Activated CD4-positive, alpha-beta T cell treated with anti-CD3 and anti-CD28 coated beads, Interleukin-2, Interleukin-4, amounts not matched to agents 100 ng/mL and 50 ng/mL, durations not matched to agents 16 hours and 8 hours (primary cell): Measurements from ENCODE around the gene TTC39B.

Source experiments
- DNase-seq: peaks from one replicate; pipeline ENCODE4 v3.0.0-alpha.2; 2020; ENCODE audit warnings: low spot score

The TTC39B gene

DNA sequence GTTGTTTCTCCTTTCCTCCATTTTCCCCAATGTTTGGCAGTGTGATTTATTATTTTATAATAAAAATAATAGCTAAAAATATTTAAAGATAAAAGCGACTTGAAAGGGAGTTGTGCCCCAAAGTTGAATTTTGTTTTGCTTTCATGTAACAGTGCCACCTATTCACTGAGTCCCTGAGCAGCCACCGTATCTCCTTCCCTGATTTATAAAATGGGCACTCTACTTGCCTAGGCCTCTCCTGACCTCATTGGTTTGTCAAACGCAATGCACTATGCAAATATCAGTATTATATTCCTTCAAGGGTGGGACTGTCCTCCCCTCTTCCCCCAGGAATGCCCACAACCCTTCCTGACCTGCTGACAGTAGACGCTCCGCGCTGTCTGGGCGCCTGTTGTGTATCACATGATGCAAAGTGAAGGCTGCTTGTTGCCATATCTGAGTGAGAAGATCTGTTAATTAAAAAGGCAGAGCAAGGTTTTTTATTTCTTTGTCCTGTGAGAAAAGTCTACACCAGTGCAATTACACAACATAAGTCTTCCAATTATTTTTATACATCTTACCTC, 81.4 kb downstream of the TTC39B start:
- DNase-seq = no peak

DNA sequence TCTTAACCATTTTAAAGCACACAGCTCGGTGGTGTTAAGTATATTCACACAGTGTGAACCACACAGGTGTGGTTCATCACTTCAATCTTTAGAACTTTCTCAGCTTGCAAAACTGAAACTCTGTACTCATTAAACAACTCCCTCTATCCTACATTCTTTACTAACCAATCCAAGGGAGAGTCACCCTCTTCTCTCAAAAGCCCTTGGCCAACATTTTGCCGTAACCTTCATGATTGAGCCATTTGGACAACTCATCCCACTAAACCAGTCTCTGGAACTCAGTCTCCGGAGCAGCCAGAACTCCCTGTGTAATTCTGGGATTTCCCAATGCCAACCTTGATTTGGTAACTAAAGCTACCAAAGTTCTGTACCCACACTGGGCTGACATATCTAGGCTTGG, 84.7 kb downstream of the TTC39B start:
- no peak for DNase-seq

DNA sequence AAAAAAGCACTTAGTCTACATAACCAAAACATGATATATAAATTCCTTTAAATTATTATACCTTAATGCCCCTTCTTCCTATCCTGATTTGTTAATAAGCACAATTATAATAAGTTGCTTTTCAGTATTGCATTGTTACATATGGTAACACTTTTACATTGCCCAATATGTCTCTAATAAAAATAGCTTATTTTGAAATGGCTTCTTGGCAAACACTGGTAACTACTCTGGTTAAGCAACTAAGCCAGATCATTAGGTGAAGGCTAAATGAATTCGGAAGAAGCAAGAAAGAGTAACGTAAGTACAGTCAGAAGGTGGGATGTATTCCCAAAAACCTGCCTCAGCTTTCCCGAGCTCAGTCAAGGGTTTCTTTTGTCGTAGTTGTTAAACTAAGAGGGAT, 85.3 kb downstream of the TTC39B start:
- no peak for DNase-seq

DNA sequence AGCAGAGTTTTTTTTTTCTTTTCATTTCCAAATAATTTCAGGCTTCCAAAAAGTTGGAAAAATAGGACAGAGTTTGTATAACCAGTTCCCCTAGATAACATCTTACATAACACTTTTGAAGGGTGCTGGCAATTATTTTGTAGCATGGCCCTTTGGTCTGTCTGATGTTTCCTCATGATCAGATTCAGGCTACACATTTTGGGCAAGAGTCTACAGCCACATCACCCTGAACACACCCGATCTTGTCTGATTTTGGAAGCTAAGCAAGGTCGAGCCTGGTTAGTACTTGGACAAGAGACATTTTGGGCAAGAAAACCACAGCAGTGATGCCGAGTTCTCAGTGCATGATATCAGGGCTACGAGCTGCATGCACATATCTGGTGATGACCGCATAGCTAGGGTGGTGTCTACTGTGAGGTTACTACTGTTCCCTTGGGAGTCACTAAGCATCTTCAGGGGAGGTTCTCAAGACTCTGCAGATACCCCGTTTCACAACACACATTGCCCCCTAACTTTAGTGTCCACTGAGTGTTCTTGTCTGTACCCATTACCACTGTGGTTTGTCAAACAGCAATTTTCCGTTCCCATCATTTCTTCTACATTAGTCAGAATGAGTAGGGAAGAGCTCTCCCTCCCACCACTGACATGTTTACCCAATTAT, 86.2 kb downstream of the TTC39B start:
- DNase-seq = no peak

DNA sequence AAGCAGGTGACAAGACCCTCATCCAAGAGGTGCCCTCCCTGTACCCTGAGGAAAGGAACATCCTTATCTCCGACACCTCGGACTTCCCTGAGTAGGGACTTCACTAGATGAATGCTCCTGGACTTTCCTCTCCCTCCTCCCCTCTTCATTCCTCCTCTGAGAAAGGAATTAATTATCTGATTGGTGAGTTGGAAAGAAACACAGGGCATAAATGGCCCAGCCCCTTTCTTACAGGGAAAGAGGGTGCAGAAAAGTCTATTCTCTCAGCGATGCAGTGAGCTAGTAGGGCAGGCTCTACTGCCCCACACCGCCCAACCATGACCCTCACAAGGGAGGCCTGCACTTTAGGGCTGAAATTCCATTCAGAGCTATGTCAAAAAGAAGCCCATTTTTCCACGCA, 87.5 kb downstream of the TTC39B start:
- no peak for DNase-seq

DNA sequence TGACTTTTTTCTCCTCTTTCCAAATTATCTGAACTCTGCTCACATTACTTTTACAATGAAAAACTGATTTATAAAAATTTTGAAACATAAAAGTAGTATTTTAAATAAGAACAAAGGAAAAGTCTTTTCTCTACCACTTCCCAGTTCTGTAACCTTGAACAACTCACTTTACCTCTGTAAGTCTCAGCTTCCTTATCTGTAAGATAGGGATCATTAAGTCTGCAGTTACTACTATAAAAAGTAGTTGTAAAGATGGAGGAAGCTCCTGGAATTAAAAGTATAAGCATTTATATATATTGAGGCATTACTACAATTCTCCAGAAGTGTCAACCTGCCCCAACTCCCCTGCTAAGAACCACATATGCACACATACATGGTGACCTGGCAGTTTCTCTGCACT, 88.0 kb downstream of the TTC39B start:
- no peak for DNase-seq

DNA sequence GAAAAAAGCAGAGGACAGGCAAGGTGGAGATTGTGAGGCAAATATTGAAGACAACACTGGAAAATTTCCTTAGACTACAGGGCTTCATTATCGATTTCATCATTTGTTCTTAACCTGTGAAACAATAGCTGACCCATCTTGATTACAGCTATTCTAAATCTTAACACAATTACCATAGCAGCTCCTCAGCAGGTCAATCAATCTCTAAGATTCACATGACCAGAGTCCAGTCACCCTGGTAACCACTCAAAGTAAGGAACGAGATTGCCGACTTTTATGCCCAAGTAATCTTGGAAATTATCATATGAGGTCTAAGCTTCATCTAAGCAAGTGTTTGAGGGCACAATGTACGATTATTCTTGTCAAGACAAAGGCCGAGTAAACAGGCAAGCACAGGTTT, 93.8 kb downstream of the TTC39B start:
- DNase-seq = no peak

DNA sequence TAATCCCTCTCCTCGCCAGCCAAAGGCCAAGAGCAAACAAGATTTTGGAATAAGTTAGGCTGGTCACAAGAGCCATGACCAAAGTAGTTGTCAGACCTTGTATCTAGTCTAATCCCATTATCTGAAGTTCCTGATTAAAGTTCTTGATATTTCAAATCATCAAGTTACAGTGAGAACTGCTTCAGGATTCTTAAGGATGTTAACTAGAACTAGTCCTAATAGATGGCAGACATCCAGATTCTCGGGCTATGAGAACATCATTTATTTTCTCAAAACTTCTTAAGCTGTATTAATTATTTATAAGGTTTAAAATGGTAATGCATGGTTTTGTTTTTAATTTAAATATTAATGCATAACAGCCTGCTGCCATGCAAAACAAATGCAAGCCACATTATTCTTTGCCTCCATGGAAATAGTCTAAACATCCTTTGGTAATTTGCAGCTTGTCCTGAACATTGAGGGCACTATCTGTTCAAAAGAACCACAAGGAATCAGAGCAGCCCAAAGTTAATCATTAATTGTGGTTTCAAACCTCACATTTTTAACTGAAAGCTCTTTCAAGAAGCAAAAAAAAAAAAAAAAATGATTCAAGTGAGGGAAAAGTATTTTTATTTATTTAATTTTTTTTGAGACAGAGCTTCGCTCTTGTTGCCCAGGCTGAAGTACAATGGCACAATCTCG, 95.1 kb downstream of the TTC39B start:
- DNase-seq = no peak

DNA sequence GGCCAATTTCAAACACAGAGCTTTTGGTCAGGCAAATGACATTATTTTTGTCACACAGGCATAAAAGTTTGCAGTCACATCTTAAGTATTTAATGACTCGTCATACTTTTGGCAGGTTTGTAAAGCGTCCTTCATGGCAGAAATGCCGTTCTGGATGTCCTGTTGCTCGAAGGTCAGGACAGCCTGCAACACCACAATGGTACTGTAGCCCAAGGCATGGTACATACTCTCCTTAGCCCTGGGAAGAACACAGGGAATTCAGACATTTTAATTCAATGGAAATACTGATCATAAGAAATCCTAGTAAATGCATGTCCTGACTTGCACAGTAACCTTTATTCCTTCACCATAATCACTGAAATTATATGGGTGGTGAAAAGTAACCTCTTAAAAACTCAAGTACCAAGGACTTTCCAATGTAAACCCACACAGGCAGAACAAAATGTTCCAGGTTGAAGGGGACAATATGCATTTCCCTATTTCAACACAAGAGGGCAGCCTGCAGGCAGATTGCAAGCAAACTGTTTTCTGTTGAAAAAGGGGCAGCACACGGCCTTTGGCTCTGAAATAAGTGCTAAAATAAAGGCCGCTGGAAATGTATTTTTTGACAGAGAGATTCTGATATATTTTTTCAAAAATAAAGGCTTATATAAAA, 95.7 kb downstream of the TTC39B start:
- peak; percentile 78 for DNase-seq

DNA sequence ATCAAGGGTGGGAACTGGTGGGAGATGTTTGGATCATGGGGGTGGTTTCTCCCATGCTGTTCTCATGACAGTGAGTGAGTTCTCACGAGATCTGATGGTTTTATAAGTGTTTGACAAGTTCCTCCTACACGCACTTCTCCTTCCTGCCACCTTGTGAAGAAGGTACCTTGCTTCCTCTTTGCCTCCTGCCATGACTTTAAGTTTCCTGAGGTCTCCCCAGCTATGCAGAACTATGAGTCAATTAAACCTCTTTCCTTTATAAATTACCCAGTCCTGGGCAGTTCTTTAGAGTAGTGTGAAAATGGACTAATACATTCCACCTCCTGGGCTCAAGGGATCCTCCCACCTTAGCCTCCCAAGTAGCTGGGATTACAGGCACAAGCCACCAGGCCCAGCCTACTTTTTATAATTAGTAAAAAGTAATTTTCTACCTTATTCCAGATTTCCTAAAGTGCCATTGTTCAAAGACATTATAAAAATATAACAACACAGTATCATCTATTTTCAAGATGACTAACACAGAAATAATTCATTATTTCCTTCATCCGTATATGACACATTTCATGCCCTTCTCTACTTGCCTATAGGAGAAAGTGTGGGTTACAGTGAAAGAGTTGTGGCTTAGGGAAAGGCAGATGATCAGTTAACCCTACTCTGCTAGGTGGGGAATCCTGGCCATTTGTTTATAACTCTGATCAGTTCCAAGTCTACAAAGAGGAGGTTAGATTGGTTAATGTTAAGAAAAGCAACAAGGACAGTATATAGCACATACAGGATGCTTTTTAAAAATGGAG, 99.9 kb downstream of the TTC39B start:
- no peak for DNase-seq

DNA sequence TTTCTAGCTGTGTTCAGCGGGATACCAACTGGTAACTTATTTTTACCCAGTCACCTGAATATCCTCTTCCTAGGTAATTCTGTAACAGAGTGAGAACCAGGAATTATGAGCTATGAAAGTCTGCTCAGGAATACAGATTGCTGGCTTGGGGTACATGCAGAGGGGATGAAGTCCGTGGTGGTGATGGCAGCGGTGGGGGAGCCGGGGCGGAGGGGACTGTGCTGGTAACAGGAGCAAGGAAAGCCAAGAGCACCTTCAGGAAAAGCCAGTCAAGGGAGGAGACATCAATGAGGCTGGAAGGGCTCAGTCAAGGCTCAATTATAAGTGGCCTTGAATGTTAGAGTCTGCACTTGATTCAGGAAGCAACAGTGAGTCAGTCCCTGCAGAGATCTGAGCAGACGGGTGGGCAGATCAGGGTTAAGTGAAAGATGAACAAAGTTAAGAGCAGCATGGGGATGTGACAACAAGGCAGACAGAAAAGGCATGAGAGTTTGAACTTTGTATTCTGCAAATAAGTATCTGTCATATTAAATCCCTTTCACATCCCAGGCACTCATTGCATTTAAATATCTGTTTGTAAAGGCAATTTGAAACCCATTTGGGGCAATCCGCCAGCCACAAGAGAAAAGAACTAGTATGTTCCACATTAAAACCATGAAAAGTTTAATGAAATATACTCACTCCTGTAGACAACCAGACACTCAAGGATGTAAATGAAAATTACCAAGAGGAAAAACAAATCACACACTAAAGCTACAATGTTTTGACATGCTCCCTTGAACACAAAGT, 101.2 kb downstream of the TTC39B start:
- no peak for DNase-seq

DNA sequence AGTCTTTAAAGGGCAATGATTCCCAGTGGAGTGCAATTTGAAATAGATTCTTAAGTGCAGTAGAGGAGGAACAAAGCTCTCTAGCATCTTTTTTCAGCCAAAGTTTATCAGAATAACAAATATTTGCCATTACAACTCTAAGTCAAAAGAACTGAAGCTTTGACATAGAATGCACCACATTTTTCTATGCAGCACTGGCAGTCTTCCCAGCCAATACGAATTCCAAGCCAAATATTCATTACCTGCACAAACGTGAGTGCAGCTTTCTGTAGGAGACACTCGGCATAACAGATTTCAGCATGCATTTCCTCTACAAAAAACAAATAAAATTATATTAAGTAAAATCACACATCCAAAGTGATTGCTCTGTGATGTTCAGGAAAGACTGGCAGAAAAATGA, 103.4 kb downstream of the TTC39B start:
- no peak for DNase-seq

DNA sequence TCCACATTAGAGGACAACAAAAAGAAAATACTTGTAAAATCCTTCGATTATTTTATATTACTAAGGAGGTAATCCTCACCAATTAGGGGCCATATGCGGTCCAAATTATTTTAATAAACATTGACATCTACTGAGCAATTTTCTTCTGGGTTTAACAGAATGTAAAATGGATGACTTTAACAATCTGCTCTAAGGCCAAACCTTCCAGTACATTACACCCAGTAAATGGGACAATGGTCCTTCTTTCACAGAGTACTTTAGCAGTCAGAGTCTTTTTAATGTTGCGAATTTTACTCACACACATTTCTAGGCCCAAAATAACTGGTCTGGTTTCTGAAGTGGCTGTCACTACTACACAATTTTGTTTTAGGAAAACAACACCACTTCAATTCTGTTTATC, 106.9 kb downstream of the TTC39B start:
- DNase-seq = no peak

DNA sequence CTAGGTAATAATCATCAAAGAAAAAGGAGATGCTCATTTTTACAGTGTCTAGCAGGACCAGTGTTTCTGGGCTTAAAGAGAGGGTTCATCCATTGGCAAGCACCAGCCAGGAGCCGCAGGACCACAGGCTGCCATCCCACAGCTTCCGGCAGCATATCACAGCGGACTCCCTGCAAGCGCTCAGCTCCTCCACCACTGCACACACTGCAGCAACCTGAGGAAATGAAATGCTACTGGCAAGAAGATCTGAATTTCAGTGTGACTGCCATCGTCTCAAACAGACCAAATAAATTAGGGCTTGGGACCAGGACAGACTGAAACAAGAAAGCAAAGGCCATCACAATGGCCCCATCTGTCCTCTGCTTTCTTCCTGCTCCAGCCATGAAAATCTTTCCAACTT, 114.2 kb downstream of the TTC39B start:
- DNase-seq = no peak

DNA sequence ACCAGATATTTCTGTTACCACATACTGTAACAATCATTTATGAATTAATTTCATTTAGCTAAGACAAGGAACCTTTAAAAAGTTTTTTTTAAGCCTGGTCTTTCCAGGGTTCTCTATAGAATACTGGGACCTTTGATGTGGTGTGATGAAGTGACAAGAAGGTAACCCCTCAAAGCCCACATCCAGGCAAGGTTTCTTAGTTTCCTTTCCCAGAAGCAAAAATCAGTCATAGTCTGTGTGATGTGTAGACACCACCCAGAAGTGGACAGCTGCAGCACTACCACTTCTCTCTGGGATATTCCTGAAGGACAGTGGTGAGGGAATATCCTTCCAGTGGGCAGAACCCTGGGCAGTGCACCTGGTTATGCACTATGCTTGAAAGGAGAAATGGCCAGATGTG, 115.6 kb downstream of the TTC39B start:
- peak; percentile 13 for DNase-seq

DNA sequence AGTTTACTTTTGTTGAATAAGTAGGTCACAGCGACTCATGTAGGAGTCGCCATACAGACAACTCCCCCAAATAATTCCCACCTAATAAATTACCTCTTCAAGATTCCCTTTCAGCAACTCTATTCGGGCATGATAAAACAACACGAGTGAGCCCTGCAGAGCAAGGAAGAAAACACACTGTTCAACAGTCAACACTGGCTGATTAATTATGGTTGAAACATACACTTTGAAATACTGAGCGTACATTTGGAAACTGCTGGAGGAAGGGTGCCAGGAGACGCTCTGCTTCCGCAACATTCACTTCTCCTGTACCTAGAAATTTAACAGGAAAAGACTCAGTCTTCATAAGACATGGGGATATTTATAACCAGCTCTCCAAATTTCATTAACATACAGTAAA, 117.5 kb downstream of the TTC39B start:
- DNase-seq = no peak

DNA sequence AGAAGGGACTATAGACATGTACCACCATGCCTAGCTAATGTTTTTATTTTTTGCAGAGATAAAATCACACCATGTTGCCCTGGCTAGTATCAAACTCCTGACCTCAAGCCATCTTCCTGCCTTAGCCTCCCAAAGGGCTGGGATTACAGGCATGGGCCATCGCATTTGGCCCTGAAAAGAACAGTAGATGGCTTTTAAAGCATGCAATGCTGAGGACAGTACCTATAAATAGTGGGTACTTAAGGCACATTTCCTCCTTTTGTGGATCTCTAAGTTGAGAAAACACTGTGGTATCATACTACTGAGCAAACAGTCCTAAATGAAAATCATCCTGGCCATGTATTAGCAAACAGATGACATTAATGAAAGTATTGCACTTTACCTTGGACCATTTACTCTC, 119.4 kb downstream of the TTC39B start:
- DNase-seq = no peak

DNA sequence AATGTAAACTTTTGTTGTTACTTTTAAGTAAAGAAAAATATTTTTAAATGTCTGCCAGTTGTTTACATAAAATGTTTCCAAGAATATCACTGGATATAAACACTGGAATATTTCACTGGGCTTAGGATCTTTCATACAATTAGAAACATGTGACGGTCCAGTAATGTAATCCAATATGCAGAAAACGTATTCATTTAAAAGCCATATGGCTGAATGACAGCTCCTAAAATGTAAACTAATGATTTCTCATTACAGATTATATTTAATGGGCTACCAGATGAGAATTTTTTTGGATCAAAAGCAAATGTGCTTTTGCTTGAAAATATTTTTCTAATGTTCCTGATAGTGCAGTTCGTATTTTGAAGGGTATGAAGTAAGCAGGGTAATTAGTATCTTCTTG, 124.3 kb downstream of the TTC39B start:
- DNase-seq = no peak

DNA sequence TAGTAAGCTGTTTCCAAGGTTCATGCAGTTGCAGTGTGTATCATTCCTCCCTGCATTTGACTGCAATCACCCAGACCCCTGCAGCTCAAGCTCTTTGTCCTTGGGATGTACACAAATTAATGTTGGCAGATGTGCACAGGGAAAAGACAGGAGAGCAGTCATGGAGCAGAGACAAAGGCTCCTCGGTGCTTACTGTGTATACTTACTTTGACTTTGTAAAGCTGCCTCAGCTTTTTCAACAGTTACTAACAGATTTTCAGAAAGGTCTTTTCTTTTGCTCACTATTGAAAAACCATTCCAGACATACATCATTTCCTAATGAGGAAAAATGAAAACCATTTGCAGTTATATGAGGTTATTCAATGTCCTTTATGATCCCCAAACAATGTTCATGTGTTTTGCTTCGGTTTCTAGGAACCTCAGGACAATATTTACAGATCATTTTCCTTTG, 124.9 kb downstream of the TTC39B start:
- no peak for DNase-seq

DNA sequence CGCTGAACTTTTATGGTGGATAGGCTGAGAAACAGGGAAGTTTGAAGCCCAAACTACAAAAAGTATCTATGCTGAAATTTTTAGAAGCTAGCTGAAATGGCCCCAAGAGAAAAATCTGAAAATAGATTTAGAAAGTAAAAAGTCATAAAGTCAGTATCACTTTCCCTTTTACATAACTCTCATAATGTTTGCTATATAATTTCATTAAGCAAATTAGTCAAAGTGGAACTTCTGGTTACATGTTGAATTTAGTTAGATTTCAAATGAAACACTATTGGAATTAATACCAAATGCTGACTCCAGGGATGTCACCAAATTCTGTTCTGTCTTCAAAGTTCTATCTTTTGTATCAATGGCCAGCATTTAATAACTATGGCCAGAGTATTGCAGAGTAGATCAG, 126.9 kb downstream of the TTC39B start:
- no peak for DNase-seq

DNA sequence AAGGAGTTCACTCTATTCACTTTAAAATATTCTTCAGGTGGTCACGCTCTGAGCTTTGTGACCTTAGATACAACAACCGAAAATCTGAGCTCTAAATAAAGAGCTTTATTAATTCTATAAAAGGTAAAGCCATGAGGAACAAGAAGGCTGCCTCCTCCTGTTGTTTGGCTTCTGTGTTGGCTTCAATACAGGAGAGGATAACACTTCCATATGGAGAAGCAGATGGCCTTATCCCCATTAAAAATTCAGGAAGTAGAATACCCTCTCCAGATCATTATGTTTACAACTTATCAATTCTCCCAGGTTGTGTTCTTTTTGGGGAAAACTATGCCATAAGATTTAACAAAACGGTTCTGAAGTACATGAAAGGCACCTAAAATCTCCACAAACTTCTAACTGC, 128.4 kb downstream of the TTC39B start:
- DNase-seq = no peak

DNA sequence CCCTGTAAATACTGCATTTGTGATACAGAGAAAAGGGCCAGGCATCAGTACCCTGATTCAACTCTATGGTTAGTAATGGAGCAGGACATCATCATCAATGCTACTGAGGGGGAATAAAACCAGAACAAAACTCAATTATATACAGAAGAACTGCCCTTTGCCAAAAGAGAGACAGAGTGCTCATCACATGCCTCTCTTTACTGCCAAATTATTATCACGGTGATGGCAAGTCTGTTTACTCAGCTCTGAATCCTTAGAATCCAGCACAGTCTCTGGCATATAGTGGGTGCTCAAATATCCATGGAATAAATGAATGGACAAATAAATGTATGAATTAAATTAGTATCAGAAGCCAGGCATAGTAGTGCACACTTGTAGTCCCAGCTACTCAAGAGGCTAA, 130.2 kb downstream of the TTC39B start:
- DNase-seq = no peak
